Endothelial cell of umbilical vein (primary cell): ENCODE results near the gene DENND2C. TPM values are rescaled to one million over a fixed set of nuclear protein-coding genes. Genes with fewer than 3 reads are reported as not detected.

Experiments
- BruUV-seq: library from RNA; stranded (reverse); fragments of 400-500 nt; replicated peaks from 2 replicates; lab custom pipeline; 2021; lab: Mats Ljungman, UMichigan
- CTCF ChIA-PET: fragments of 300-600, 350-600 bp; sonication (Branson Sonifier 250); formaldehyde crosslinking; loops from one replicate; lab custom pipeline; 2021; ENCODE audit warnings: antibody characterized with exemption, inconsistent platforms; lab: Charles Lee
- POLR2A ChIA-PET: fragments of 300-600, 350-600 bp; sonication (Branson Sonifier 250); formaldehyde crosslinking; loops from one replicate; lab custom pipeline; 2021; ENCODE audit warnings: antibody characterized with exemption, inconsistent platforms; lab: Charles Lee
- DNase-seq: peaks from one replicate; pipeline ENCODE4 v3.0.0-alpha.2; 2011; ENCODE audit warnings: low read depth, low spot score
- FAIRE-seq: peaks from 2 replicates; lab custom pipeline; 2011; peaks lifted over from hg19 to GRCh38; lab: Jason Lieb, UNC
- H2AFZ ChIP-seq: 2 replicates; pipeline ENCODE4 v1.6.0; 2012; ENCODE audit warnings: low read depth, low read length, control low read depth, inconsistent platforms
- H3K27ac ChIP-seq: 2 replicates; pipeline ENCODE4 v1.5.1; 2011; ENCODE audit warnings: low read depth, mild to moderate bottlenecking, control low read depth, low read length, moderate library complexity; ENCODE audit not compliant: insufficient read depth
- H3K27me3 ChIP-seq, 2 experiments: 2 replicates each; pipeline versions ENCODE4 v1.6.0 to v1.6.1; 2011; ENCODE audit warnings: low read length in 2 of 2, mixed read lengths in 1 of 2; ENCODE audit not compliant: control insufficient read depth in 2 of 2, insufficient read depth in 2 of 2
- H3K36me3 ChIP-seq, 2 experiments: 2 replicates in 1 of 2; 3 replicates in 1 of 2; pipeline ENCODE4 v1.5.1; 2011; ENCODE audit warnings: low read length in 2 of 2, mild to moderate bottlenecking in 1 of 2, moderate library complexity in 1 of 2; ENCODE audit not compliant: control insufficient read depth in 2 of 2, insufficient read depth in 2 of 2; ENCODE audit errors: extremely low read depth in 1 of 2
- H3K4me1 ChIP-seq: 3 replicates; pipeline ENCODE4 v1.5.1; 2011; ENCODE audit warnings: mild to moderate bottlenecking, low read length; ENCODE audit not compliant: control insufficient read depth, insufficient read depth; ENCODE audit errors: extremely low read depth
- H3K4me2 ChIP-seq: 2 replicates; pipeline ENCODE4 v1.6.1; 2011; ENCODE audit warnings: low read length, control low read depth, mixed read lengths; ENCODE audit not compliant: insufficient read depth
- H3K4me3 ChIP-seq, 3 experiments: fragments of 200-600 bp in 1 of 3; sonication (generic), shearing (Covaris generic) in 1 of 3; replicated peaks in 1 of 3; 2 replicates each; pipeline ENCODE4 v1.5.1; 2011 to 2016; ENCODE audit warnings: control low read depth in 3 of 3, low read length in 3 of 3, mild to moderate bottlenecking in 2 of 3, inconsistent platforms in 1 of 3, low read depth in 1 of 3, moderate library complexity in 1 of 3; ENCODE audit not compliant: insufficient read depth in 1 of 3
- H3K79me2 ChIP-seq: 2 replicates; pipeline ENCODE4 v1.6.0; 2012; ENCODE audit warnings: low read length, inconsistent platforms; ENCODE audit not compliant: control insufficient read depth, insufficient read depth
- H3K9ac ChIP-seq: replicated peaks from 2 replicates; pipeline ENCODE3; 2011; ENCODE audit warnings: low read length, control low read depth; ENCODE audit not compliant: insufficient read depth; ENCODE audit errors: extremely low read depth
- H3K9me1 ChIP-seq: replicated peaks from 3 replicates; pipeline ENCODE4 v1.6.0; 2011; ENCODE audit warnings: mild to moderate bottlenecking, low read length; ENCODE audit not compliant: control insufficient read depth, insufficient read depth; ENCODE audit errors: extremely low read depth
- H3K9me3 ChIP-seq: replicated peaks from 2 replicates; pipeline ENCODE4 v1.5.1; 2012; ENCODE audit warnings: low read length, inconsistent platforms; ENCODE audit not compliant: control insufficient read depth, insufficient read depth
- H4K20me1 ChIP-seq: replicated peaks from 2 replicates; pipeline ENCODE3; 2011; ENCODE audit warnings: mild to moderate bottlenecking, low read length; ENCODE audit not compliant: control insufficient read depth, insufficient read depth; ENCODE audit errors: extremely low read depth
- EZH2 ChIP-seq: IDR thresholded peaks from 2 replicates; pipeline ENCODE4 v1.6.1; 2012; ENCODE audit warnings: borderline replicate concordance, low read depth, mild to moderate bottlenecking, moderate library complexity, low read length, inconsistent platforms; ENCODE audit not compliant: severe bottlenecking
- FOS ChIP-seq: IDR thresholded peaks from 2 replicates; pipeline ENCODE4 v1.6.1; 2011; ENCODE audit warnings: mild to moderate bottlenecking, low read length, moderate library complexity, borderline replicate concordance; ENCODE audit not compliant: insufficient read depth
- GATA2 ChIP-seq: IDR thresholded peaks from 2 replicates; pipeline ENCODE4 v1.7.0; 2011; ENCODE audit warnings: low read depth, mild to moderate bottlenecking, moderate library complexity, mixed read lengths, low read length; ENCODE audit not compliant: insufficient read length, insufficient read depth
- JUN ChIP-seq: IDR thresholded peaks from 2 replicates; pipeline ENCODE4 v1.6.1; 2011; ENCODE audit warnings: borderline replicate concordance, low read depth; ENCODE audit not compliant: insufficient read length, insufficient read depth
- MYC ChIP-seq: IDR thresholded peaks from one replicate; pipeline ENCODE4 v1.6.1; 2011; ENCODE audit warnings: mild to moderate bottlenecking, low read depth, low read length
- POLR2A ChIP-seq: IDR thresholded peaks from 2 replicates; pipeline ENCODE4 v1.6.1; 2012; ENCODE audit warnings: low read depth, mild to moderate bottlenecking, control low read depth, low read length
- POLR2AphosphoS5 ChIP-seq: IDR thresholded peaks from 2 replicates; pipeline ENCODE4 v1.6.1; 2012; ENCODE audit warnings: low read depth, mild to moderate bottlenecking, control low read depth, low read length, moderate library complexity; ENCODE audit not compliant: insufficient read depth
- dilution Hi-C: fragments of 300-500 bp; cut with MboI; formaldehyde crosslinking; loops from one replicate; pipeline ENCODE4 v1.15.0; 2019; ENCODE audit warnings: low sequenced_read_pairs; ENCODE audit not compliant: extremely low pct_ligation_motif_present
- intact Hi-C: fragments of 100-400 bp; cut with micrococcal nuclease; formaldehyde crosslinking; loops from one replicate; pipeline ENCODE4 v1.10.0; 2022
- polyA plus RNA-seq, 4 experiments: library from polyadenylated mRNA; depleted of rRNA in 3 of 4; stranded (reverse) in 3 of 4; unstranded in 1 of 4; fragments of >200 nt; gene quantifications; 2 replicates each; pipeline versions ENCODE4 v1.2.1 to v1.2.3, GENCODE V29; 2011 to 2012; ENCODE audit warnings: missing spikeins in 1 of 4
- total RNA-seq: library from RNA; stranded (reverse); gene quantifications from 2 replicates; pipeline ENCODE4 v1.2.3, GENCODE V29; 2021
- TF ChIP-seq, protein P1 (sequence below), 2 donors: IDR thresholded peaks; 1 replicate in 1 of 2; 2 replicates in 1 of 2; pipeline ENCODE4 v1.5.1; 2011; ENCODE audit warnings: low read length in 2 of 2, mild to moderate bottlenecking in 2 of 2, moderate library complexity in 2 of 2, control low read depth in 1 of 2, inconsistent platforms in 1 of 2, low read depth in 1 of 2; ENCODE audit not compliant: insufficient read depth in 1 of 2; ENCODE audit errors: extremely low read depth in 1 of 2
- TF ChIP-seq, protein P2 (sequence below): IDR thresholded peaks from 2 replicates; pipeline ENCODE4 v1.6.1; 2011; ENCODE audit not compliant: insufficient read depth, insufficient read length

The DENND2C gene
- total and polyA plus RNA-seq, 2 donors (not counting 3 experiments of a cell fraction or from before 2014, with no cell fraction given) = 0.12 to 0.22 TPM

DNA sequence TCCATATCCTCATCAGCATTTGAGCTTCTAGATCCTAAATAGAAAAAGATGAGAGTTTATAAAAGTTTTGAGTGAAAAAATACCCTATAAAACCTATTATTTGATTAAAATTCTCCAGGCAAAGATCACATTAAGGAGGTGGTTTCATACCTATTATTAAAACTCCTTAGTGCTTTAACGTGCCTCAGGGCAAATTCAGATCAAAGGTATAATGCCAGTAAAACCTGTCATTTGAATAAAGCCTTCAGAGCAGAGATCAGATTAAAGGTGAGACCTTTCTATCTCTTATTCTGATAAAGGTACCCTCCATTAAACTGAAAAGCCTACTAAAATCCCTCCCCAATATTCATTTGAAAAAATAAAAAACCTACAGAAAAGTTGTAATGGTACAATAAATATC is 124.5 kb downstream of the DENND2C start:
- intact Hi-C loops = no loop called here
- no peaks in the 10 kb centered on the region for H3K9me1 ChIP-seq
- H3K9me3 ChIP-seq = no peaks in the 10 kb centered on the region
- no peak overlapping the region for H3K9ac ChIP-seq
- H3K36me3 ChIP-seq = no peaks in the 10 kb centered on the region
- DNase-seq (no peak), FAIRE-seq (no peak)
- POLR2A ChIA-PET = no interaction called here
- no peak overlapping the region for H3K4me3 ChIP-seq
- CTCF ChIA-PET = interaction anchor here (0.8 kb wide), 1 partner anchor 198 kb away, joined by 3 read pairs; no protein-coding TSS in a partner anchor
- H3K4me2 ChIP-seq = no peak overlapping the region
- BruUV-seq = no TSS peak
- dilution Hi-C loops = no loop called here
- TF ChIP-seq POLR2A (no peak), EZH2 (no peak), JUN (no peak), FOS (no peak), GATA2 (no peak), MYC (no peak), POLR2AphosphoS5 (no peak)
- TF ChIP-seq, protein P1, sequence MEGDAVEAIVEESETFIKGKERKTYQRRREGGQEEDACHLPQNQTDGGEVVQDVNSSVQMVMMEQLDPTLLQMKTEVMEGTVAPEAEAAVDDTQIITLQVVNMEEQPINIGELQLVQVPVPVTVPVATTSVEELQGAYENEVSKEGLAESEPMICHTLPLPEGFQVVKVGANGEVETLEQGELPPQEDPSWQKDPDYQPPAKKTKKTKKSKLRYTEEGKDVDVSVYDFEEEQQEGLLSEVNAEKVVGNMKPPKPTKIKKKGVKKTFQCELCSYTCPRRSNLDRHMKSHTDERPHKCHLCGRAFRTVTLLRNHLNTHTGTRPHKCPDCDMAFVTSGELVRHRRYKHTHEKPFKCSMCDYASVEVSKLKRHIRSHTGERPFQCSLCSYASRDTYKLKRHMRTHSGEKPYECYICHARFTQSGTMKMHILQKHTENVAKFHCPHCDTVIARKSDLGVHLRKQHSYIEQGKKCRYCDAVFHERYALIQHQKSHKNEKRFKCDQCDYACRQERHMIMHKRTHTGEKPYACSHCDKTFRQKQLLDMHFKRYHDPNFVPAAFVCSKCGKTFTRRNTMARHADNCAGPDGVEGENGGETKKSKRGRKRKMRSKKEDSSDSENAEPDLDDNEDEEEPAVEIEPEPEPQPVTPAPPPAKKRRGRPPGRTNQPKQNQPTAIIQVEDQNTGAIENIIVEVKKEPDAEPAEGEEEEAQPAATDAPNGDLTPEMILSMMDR (IDR thresholded peaks at IDR 0.05; ENCODE audit: extremely low read depth in 1 of 2, insufficient read depth in 1 of 2, low read depth in 1 of 2, low read length in 2 of 2) = no peak
- TF ChIP-seq, protein P2, sequence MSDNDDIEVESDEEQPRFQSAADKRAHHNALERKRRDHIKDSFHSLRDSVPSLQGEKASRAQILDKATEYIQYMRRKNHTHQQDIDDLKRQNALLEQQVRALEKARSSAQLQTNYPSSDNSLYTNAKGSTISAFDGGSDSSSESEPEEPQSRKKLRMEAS = no peak
- H3K79me2 ChIP-seq = no peaks in the 10 kb centered on the region
- peaks cover under 1% of the 10 kb centered on the region for H3K4me1 ChIP-seq
- no peaks in the 10 kb centered on the region for H4K20me1 ChIP-seq
- no peaks in the 10 kb centered on the region for H3K27me3 ChIP-seq
- H3K27ac ChIP-seq = no peak overlapping the region
- H2AFZ ChIP-seq = no peak overlapping the region
